Stimulated activated CD4-positive, alpha-beta T cell treated with anti-CD3 and anti-CD28 coated beads, Interleukin-15, amount 100 ng/mL, for 1 hour (primary cell): ENCODE results near the gene SWAP70.
"Not testable (repeated sequence)": the region's sequence is repeated elsewhere in the genome, so short reads cannot be mapped to it uniquely, and the experiment has no call there.

Experiments used
- DNase-seq, 2 donors: peaks; one replicate each; pipeline ENCODE4 v3.0.0-alpha.2; 2020; ENCODE audit warnings: low read depth in 1 of 2, low spot score in 1 of 2

SWAP70 gene

GRCh38 chr11:9719566-9720289, 55.9 kb downstream of the SWAP70 start:
- no peak for DNase-seq

DNA sequence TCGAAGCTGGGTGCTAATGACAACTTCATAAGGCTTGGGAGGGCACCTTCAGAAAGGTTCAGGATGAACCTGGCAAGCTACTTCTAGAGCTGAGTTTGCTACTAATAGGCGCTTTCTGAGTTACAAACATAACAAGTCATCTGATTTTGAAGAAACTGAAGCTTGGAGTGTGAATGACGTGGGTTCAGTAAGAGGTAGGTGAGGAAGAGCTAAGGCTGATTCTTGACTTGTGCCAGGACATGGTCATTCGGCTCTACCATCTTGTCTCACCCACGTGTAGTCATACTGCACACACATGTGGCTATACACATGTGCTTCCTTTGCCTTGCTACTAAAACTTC, 56.4 kb downstream of the SWAP70 start:
- no peak for DNase-seq

DNA sequence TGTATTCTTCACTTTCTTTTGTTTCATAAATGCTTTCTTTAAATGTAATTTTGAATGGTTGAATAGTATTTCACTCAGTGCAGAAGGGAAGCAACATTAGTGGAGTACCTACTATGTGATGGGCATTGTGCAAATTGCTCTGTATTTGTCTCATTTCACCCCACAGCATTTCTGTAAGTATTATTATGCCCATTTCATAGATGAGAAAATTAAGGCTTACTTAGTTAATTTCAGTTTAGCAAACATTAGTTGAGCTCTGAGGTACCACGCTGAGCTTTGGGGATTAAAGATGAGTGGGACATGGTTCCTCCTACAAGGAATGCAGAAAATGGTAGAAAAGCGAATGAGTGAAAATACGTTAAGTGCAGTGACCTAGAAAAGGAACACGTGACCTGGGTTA, 58.1 kb downstream of the SWAP70 start:
- no peak for DNase-seq

- DNase-seq = no peak
Measured at GRCh38 chr11:9722893-9723292, 59.0 kb downstream of the SWAP70 start.

GRCh38 chr11:9726321-9727022, 62.6 kb downstream of the SWAP70 start:
- DNase-seq = no peak

DNA sequence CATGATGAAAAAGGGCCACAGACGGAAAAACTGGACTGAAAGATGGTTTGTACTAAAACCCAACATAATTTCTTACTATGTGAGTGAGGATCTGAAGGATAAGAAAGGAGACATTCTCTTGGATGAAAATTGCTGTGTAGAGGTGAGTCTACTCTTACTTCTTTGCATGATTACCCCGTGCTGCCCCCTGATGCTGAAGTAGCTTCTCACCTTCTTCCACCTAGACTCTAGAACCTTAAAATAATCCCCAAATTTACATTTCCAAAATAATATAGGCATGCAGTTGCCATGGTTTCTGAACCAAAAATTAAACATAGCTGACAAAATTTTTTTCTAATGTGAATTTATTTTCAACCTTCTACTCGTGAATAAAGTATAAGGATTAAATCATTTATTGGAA, 64.2 kb downstream of the SWAP70 start:
- DNase-seq = no peak

DNA sequence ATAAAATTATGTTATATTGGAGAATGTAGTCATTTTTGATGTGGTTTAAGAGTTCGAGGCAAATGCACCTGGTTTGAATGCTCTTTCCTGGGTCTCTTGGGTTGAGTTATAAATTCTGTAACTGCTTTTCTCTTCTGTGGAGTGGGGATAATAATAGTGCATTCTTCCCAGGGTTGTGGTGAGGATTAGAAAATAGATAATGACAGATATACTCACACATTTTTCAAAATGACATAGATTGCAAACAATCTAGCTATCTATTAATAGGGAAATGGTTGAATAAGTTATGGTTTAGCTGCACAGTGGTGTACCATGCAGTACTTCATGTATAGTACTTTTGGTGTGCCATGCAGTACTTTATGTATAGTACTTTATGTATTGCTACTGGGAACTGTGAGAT, 67.4 kb downstream of the SWAP70 start:
- DNase-seq = no peak

- no peak for DNase-seq
Measured at GRCh38 chr11:9732453-9732852, 68.6 kb downstream of the SWAP70 start.

GRCh38 chr11:9733212-9733611, 69.3 kb downstream of the SWAP70 start:
- no peak for DNase-seq

- no peak for DNase-seq
Measured at GRCh38 chr11:9735236-9735635, 71.4 kb downstream of the SWAP70 start.

DNA sequence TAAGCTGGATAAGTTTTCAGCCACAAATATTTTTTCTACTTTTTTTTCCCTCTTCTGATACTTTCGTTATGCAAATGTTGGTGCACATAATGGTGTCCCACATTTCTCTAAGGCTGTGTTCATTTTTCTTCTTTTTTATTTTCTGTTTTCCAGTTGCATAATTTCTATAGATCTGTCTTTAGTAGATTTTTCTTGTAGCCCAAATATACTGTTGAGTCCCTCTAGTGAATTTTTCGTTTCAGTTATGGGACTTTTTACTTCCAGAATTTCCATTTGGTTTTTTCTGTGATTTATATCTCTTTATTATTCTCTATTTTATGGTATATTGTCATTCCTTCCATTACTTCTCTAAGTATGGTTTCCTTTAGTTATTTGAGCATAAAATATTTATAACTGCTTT, 72.0 kb downstream of the SWAP70 start:
- DNase-seq = no peak

DNA sequence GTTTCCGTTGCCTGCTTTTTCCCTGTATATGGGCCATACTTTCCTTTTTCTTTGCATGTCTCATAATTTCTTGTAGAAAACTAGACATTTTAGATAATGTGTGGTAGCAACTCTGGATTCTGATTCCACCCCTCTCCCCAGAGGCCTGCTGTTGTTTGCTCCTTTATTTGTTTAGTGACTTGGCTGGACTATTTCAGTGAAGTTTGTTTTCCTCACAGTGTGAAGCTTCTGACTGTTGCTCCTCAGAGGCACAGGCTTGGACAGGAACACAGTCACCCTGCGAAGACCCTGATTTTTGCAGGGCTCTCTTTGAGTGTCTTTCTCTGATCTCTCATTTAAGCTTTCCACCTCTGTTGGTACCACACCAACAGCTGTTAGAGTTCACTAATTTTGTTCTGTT, 72.5 kb downstream of the SWAP70 start:
- DNase-seq = no peak

DNA sequence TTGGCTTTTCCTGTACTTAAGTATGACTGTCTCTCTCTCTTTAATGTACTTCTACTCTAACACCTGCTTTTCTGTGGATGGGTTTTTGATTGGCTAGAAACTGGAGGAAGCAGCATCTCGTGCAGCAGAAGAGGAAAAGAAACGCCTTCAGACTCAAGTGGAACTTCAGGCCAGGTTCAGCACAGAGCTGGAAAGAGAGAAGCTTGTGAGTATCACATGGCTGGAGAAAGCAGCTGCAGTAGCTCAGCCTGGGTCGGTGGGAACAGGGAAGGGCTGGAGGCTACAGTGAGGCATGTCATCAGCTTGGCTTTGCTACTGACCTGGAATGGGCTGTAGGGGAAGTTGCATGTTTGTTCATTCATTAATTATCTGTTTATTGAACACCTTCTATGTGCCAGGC, 74.2 kb downstream of the SWAP70 start:
- DNase-seq = no peak

GRCh38 chr11:9738707-9739106, 74.8 kb downstream of the SWAP70 start:
- no peak for DNase-seq

- DNase-seq = no peak
Measured at GRCh38 chr11:9739123-9739900, 75.4 kb downstream of the SWAP70 start.

- DNase-seq = no peak
Measured at GRCh38 chr11:9740202-9740883, 76.5 kb downstream of the SWAP70 start.

GRCh38 chr11:9741260-9741659, 77.4 kb downstream of the SWAP70 start:
- DNase-seq = no peak

GRCh38 chr11:9743512-9743911, 79.6 kb downstream of the SWAP70 start:
- not testable (repeated sequence) for DNase-seq

DNA sequence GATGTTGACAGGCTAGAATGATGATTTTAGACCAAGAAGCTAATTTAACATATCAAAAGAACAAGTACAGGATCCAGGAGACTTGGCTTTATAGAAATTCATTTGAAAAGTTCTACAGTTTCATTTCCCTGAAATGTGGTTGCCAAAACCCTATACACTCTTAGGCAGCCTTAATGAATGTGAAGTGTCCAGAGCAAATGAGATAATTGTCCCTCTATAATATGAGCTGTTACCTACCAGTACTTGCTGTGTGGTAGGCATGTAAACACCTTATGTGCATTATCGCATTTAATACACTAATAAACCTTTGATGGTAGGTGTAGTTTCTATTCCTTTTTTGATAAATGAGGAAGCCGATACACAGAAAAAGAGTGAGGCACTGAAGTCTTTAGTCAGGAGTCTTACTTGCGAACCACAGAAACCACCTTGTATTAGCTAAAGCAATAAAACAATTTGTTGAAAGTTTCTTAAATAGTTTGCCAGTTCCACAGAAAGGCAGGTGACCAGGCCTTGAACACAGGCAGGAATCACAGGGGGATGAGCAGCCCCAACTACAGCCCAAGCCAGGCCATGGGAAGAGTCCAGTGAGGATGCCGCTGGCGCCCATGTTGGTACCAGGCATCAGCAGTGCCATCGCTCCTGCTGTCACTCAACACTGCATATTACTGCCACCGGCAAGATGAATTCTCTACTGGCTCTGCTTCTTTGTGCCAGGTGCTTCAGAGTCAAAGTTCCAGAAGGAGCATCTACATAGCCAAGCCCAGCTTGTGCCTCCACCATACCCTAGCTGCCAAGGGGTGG, 81.7 kb downstream of the SWAP70 start:
- DNase-seq = no peak

GRCh38 chr11:9747229-9747628, 83.4 kb downstream of the SWAP70 start:
- DNase-seq = no peak

GRCh38 chr11:9747828-9748227, 84.0 kb downstream of the SWAP70 start:
- no peak for DNase-seq
